Heart right ventricle (tissue), 16 donors: ENCODE results near the gene ATR. TPM values are rescaled to one million over a fixed set of nuclear protein-coding genes. Genes with fewer than 3 reads are reported as not detected.
"Not testable (repeated sequence)": the region's sequence is repeated elsewhere in the genome, so short reads cannot be mapped to it uniquely, and the experiment has no call there.

ENCODE experiments used
- ATAC-seq, 8 donors: fragments of 200-7000 bp; cut with Tn5 transposase; one replicate each; pipeline ENCODE4 v1.9.1; 2020; ENCODE audit warnings: mild to moderate bottlenecking in 8 of 8, moderate library complexity in 8 of 8, moderate number of reproducible peaks in 1 of 8
- DNase-seq, 2 donors: peaks; one replicate each; pipeline ENCODE4 v3.0.0-alpha.2; 2020
- H3K27ac ChIP-seq, 10 donors: fragments of 200-600 bp; sonication (generic) in 2 of 10; one replicate each; pipeline versions ENCODE4 v1.5.0 to v1.8.0; 2020 to 2022; ENCODE audit warnings: mild to moderate bottlenecking in 3 of 10
- H3K27me3 ChIP-seq, 7 donors: fragments of 200-600 bp; one replicate each; pipeline ENCODE4 v1.8.0; 2021 to 2022; ENCODE audit warnings: mild to moderate bottlenecking in 2 of 7
- H3K36me3 ChIP-seq, 9 donors: fragments of 200-600 bp; sonication (generic) in 1 of 9; one replicate each; pipeline versions ENCODE4 v1.5.0 to v1.8.0; 2020 to 2022; ENCODE audit warnings: mild to moderate bottlenecking in 2 of 9
- H3K4me1 ChIP-seq, 9 donors: fragments of 200-600 bp; sonication (generic) in 1 of 9; one replicate each; pipeline versions ENCODE4 v1.5.0 to v1.8.0; 2020 to 2022; ENCODE audit warnings: mild to moderate bottlenecking in 4 of 9
- H3K4me3 ChIP-seq, 10 donors: fragments of 200-600 bp; sonication (generic) in 2 of 10; one replicate each; pipeline versions ENCODE4 v1.5.0 to v1.8.0; 2020 to 2022; ENCODE audit warnings: mild to moderate bottlenecking in 7 of 10, moderate library complexity in 2 of 10
- H3K9me3 ChIP-seq, 11 donors: fragments of 200-600 bp in 10 of 11; sonication (generic) in 2 of 11; one replicate each; pipeline versions ENCODE4 v1.5.0 to v1.8.0; 2013 to 2022; ENCODE audit warnings: mild to moderate bottlenecking in 2 of 11, control low read depth in 1 of 11, moderate library complexity in 1 of 11
- WGBS, 2 donors: extraction: QIAGEN DNeasy Blood & Tissue Kit; methylation state at CpG; one replicate each; pipeline ENCODE4 v1.1.7; 2013; ENCODE audit warnings: inconsistent platforms in 1 of 2; 5-methylcytosine and 5-hydroxymethylcytosine counted together
- intact Hi-C, 10 donors: fragments of 100-400 bp; cut with DNase I; formaldehyde crosslinking; loops; one replicate each; pipeline versions ENCODE4 v1.11.1 to v1.14.2; 2022
- polyA plus RNA-seq, 2 donors: library from polyadenylated mRNA; stranded (reverse); fragments of 200-250 nt; gene quantifications; one replicate each; pipeline ENCODE4 v1.2.3, GENCODE V29; 2013
- total RNA-seq, 10 donors: library from RNA; stranded (reverse); fragmentation: NEBNext Ultra II Directional in 3 of 10; extraction: Animal tissue kit (Norgen Biotek cat#: 25700) in 3 of 10; gene quantifications; one replicate each; pipeline versions ENCODE4 v1.2.1 to v1.2.4, GENCODE V29; 2021 to 2023
- TF ChIP-seq, protein P1 (sequence below), 9 donors: fragments of 200-600 bp; sonication (generic) in 2 of 9; IDR thresholded peaks; one replicate each; pipeline versions ENCODE4 v1.5.0 to v1.8.0; 2021 to 2022; ENCODE audit warnings: antibody characterized with exemption in 9 of 9, mild to moderate bottlenecking in 5 of 9, moderate library complexity in 1 of 9
- donor health status: Arrhythmogenic right ventricular cardiomyopathy.
- donor health status: ischemic (EF 13 %, LVEDD 7.1; RV severe dilation, severe dysfunction).
- donor health status: healthy with polysubstance abuse.
- donor health status: DM: no; HTN: yes; CAD: no.
- donor health status: DM: no; HTN: no; CAD: no.
- donor health status: ischemic (EF 25% LVEDD 6.9; RV normal size, moderate dysfunction).
- donor health status: ischemic (EF 25% LVEDD 5.7; RV mildly dilated, moderate dysfunction).
- donor health status: healthy.
- donor health status: DM: yes; HTN: yes; CAD: no.
- donor health status: Ischemic cardiomyopathy.
- donor health status: ischemic (EF 35%, LVEDD 5.7; RV mildly dilated, moderate dysfunction).
- donor health status: nonischemic (EF 11% LVEDD 7.7; RV severe dilation, severe dysfunction).
- donor health status: DM: yes; HTN: yes; CAD: no.
- donor health status: PGD.
- donor health status: ischemic (EF 29% LVEDD 5.4; RV normal size, mild dysfunction).
- donor health status: nonischemic (EF 23%, LVEDD 6.1; RV moderate dilation, normal function).

ATR gene
- total and polyA plus RNA-seq, 12 donors, result 4.8 to 19.7 (median 10.8) TPM

DNA sequence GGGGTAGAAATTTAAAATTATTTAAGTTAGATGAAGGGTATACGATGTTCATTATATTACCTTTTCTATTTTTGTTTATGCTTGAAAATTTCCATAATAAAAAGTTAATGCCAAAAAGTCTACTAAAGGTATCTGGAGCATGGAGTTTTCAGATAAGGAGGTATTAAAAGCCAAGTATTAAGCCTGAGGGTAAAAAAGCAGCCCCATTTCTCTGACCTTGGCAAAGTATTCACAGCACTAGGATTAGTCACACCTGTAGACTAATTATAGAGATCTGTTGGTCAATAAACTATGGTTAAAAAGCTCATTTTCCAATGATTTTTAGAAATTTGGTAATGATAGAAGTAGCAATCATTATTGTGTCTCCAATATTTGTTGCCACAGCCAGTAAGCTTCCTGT is 153.8 kb downstream of the ATR start:
- Histone ChIP-seq H3K9me3 (no peaks in the 10 kb centered on the region), H3K4me3 (no peak overlapping the region), H3K27me3 (no peaks in the 10 kb centered on the region), H3K4me1 (no peaks in the 10 kb centered on the region), H3K36me3 (peaks cover 0 to 99% (median 34%) of the 10 kb centered on the region in 9 donors), H3K27ac (no peak overlapping the region)
- 96 to 98% methylated on average over 1 of the region's 1 CpG for WGBS, 2 donors
- ATAC-seq, result no peak
- no peak for DNase-seq
- intact Hi-C loops, result loop anchor here in 2 of 10 donors (10.0 kb wide), 2 partner anchors 70 to 100 kb away; no protein-coding TSS in a partner anchor
- TF ChIP-seq, protein P1, sequence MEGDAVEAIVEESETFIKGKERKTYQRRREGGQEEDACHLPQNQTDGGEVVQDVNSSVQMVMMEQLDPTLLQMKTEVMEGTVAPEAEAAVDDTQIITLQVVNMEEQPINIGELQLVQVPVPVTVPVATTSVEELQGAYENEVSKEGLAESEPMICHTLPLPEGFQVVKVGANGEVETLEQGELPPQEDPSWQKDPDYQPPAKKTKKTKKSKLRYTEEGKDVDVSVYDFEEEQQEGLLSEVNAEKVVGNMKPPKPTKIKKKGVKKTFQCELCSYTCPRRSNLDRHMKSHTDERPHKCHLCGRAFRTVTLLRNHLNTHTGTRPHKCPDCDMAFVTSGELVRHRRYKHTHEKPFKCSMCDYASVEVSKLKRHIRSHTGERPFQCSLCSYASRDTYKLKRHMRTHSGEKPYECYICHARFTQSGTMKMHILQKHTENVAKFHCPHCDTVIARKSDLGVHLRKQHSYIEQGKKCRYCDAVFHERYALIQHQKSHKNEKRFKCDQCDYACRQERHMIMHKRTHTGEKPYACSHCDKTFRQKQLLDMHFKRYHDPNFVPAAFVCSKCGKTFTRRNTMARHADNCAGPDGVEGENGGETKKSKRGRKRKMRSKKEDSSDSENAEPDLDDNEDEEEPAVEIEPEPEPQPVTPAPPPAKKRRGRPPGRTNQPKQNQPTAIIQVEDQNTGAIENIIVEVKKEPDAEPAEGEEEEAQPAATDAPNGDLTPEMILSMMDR (IDR thresholded peaks at IDR 0.05), result no peak

DNA sequence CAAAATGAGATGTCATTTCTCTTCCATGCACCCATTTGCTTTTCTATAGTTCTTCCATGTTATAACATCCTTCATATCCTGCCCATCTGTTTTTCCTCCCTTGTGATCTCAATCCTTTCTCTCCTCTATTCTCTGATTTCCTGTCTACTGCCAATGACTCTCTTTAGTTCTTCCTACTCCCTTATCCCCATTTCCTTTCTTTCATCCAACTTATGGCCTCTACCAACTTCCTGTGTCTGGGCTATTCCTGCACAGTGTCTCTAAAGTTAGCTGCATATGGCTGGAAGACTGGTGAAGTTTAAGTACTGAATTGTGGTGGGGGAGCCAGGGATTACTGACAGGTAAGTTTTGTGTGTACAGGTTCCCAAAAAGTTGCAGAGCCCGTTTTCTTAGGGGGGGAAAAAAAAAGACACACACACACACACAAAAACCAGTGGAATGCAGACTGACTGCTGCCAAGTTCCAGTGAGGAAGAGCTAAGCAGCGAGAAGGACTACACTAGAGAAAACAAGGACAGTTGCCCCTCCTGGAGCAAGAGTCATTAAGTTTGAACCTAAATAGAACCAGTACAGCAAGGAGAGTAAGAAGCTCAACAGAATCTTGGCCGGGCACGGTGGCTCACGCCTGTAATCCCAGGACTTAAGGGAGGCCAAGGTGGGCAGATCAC is 159.5 kb downstream of the ATR start:
- H3K36me3 ChIP-seq, result peaks cover 0 to 100% (median 61%) of the 10 kb centered on the region in 9 donors
- H3K4me3 ChIP-seq, result no peak overlapping the region
- no peak overlapping the region for H3K27ac ChIP-seq
- TF ChIP-seq, protein P1 (IDR thresholded peaks at IDR 0.05), result no peak
- DNase-seq, result no peak
- no peak for ATAC-seq
- H3K27me3 ChIP-seq, result no peaks in the 10 kb centered on the region
- intact Hi-C loops, result no loop called here
- no peaks in the 10 kb centered on the region for H3K9me3 ChIP-seq
- 89 to 90% methylated on average over 5 of the region's 5 CpGs for WGBS, 2 donors
- H3K4me1 ChIP-seq, result no peaks in the 10 kb centered on the region

DNA sequence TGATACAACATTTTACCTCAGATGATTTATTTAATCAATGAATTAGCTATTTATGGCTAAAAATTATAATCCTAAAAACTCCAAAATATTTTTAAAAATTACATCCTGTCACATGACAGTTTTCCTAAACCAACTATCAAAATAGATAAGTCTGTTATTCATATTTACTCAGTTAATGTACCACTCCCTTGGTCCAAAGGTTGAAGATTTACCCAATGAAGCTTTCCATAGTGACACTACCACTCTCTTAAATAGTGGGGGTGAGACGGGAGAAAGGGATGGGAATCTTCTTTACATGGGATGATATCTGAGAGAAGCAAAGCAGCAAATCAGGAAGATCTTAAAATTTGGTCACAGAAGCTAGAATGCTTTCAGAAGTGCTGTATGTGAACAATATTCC is 161.2 kb downstream of the ATR start:
- Histone ChIP-seq H3K9me3 (no peaks in the 10 kb centered on the region), H3K27ac (no peak overlapping the region), H3K4me1 (no peaks in the 10 kb centered on the region), H3K36me3 (peaks cover 0 to 100% (median 62%) of the 10 kb centered on the region in 9 donors), H3K27me3 (no peaks in the 10 kb centered on the region), H3K4me3 (no peak overlapping the region)
- TF ChIP-seq, protein P1 (IDR thresholded peaks at IDR 0.05), result no peak
- ATAC-seq (no peak), DNase-seq (no peak)
- WGBS, 2 donors, result 90 to 95% methylated on average over 1 of the region's 1 CpG
- intact Hi-C loops, result no loop called here

DNA sequence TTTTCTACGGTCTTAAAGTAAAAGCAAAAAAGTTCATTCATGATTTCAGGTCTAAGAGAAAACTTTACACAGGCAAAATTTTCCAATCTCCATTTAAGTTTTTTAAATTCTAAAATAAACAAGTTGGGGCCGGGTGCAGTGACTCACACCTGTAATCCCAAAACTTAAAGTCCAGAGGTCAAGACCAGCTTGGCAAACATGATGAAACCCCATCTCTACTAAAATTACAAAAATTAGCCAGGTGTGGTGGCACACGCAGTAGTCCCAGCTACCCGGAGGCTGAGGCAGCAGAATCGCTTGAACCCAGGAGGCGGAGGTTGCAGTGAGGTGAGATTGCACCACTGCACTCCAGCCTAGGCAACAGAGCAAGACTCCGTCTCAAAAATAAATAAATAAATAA is 178.0 kb downstream of the ATR start:
- not testable (repeated sequence) for H3K4me1 ChIP-seq, H3K27ac ChIP-seq, DNase-seq, H3K27me3 ChIP-seq, H3K4me3 ChIP-seq, ATAC-seq, H3K9me3 ChIP-seq
- peaks cover 0 to 100% (median 49%) of the 10 kb centered on the region in 9 donors for H3K36me3 ChIP-seq
- intact Hi-C loops, result loop anchor here in 2 of 10 donors (5.0 to 10.0 kb wide), 2 partner anchors 104 to 632 kb away; no protein-coding TSS in a partner anchor
- 97 to 99% methylated on average over 7 of the region's 7 CpGs for WGBS, 2 donors

Other genes with a start within 250 kb of the ATR start
- gene XRN1, start 130.7 kb downstream of the ATR start, total RNA-seq, result 10 to 100 TPM; 15.0 to 33.4 (median 21.2) TPM
- 1 to 10 TPM; 2.1 to 5.0 TPM for gene XRN1, start 130.7 kb downstream of the ATR start, polyA plus RNA-seq
- 1 to 10 TPM; 1.0 to 2.7 (median 1.8) TPM for gene PLS1, start 17.7 kb upstream of the ATR start, total RNA-seq
- gene PLS1, start 17.7 kb upstream of the ATR start, polyA plus RNA-seq, result under 1 TPM; 0.72 to 0.73 TPM
- 10 to 100 TPM in 8 of 10 donors, 1 to 10 TPM in 2; 6.3 to 17.6 (median 11.8) TPM for gene TRPC1, start 145.3 kb upstream of the ATR start, total RNA-seq
- 10 to 100 TPM in 1 of 2 donors, 1 to 10 TPM in 1; 2.1 to 22.4 TPM for gene TRPC1, start 145.3 kb upstream of the ATR start, polyA plus RNA-seq